Measurements from ENCODE around the gene LPGAT1.
"Not testable (repeated sequence)": the region's sequence is repeated elsewhere in the genome, so short reads cannot be mapped to it uniquely, and the experiment has no call there.

LPGAT1 gene

GRCh38 chr1:211735208-211736170, 95.1 kb downstream of the LPGAT1 start:
- DNase-seq (ENCODE audit: low spot score) = no peak

DNA sequence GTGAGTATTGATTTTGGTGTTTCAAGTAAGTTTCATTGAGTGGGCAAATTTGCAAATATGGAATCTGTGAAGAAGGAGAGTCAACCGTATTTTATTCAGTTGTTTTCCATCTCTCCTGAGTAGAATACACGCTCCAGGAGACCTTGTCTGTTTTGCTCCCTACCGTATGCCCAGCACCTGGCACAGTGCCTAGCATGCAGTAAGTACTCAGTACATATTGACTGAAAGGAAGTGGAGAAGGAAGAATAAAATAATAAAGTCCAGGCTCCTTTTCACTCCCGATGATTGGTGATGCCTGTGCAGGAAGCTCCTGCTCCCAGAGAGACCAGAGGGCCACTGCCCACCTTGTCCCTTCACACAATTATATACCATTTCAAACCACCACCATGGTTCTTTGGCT, 95.8 kb downstream of the LPGAT1 start:
- no peak for DNase-seq (ENCODE audit: low spot score)

DNA sequence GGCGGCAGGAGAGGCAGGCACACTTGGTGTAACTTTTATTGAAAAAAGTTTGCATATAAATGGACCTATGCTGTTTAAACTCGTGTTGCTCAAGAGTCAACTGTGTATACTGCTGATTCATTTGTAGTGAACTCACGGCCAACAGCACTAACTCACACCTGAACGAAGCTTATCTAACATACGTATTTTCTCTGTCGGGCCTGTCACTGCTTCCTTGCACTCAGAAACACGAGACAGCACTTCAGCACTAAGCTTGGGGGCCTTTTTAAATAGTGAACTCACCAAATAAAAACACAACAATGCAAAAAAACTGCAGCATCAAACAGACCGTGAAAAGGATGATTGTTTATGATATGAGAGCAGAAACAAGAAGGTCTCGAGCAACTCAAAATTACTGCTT, 96.2 kb downstream of the LPGAT1 start:
- DNase-seq (ENCODE audit: low spot score) = no peak

GRCh38 chr1:211732293-211732980, 98.1 kb downstream of the LPGAT1 start:
- no peak for DNase-seq (ENCODE audit: low spot score)

DNA sequence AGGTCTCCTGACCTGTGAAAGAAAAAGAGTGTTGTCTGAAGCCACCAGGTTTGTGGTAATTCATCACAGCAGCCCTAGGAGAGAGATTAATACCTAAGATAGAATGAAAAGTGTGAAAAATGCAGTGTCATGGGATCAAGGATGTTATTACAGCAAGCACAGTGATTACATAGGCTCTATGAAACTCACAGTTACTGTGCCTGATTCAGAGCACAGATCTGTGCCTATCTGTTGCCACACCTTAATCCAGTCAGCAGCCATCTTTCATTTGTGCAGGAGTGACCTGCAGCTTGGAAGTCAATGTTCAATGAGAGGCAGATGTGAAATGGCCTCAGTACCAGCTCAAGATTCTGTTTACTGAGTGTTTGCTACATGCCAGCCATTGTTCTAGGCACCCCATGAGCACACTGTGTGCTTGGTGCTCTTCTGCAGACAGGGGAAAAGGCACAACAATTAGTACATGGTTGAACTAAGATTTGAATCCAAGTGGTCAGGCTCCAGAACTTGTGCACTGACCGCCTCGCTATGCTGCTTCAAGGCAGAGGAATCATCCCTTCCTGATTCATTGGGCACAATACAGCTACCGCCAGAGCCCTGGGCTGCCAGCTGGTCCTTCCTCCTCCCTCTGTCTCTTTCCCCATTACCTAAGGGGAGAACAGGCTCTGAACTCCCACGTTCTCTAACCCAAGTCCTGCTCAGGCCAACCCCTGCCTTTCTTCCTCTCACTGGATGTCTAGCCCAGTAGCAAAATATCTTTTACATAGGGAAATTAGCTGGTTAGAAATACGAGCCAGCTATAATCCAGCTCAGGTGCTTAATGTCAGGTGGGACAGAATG, 98.9 kb downstream of the LPGAT1 start:
- DNase-seq (ENCODE audit: low spot score) = no peak

DNA sequence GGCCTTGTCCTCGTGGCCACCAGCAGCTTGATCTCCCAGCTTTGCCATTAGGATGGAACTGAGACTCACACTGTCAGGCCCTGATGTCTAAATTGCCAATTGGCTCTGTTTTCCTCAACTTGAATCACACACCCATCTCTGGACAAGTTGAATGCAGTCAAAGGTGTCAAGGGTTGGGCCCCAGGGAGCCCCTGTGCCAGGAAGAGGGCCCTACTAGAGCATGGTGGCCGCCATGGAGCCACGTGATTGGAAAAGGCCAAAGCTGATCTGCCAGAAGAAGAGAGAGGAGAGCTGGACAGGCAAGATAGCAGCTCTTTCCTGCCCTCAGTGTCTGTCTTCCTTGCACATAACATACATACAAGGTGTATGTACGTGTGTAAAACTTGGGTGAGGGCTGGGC, 100.2 kb downstream of the LPGAT1 start:
- DNase-seq (ENCODE audit: low spot score) = no peak

- no peak for DNase-seq (ENCODE audit: low spot score)
Measured at GRCh38 chr1:211729238-211729637, 101.3 kb downstream of the LPGAT1 start.

DNA sequence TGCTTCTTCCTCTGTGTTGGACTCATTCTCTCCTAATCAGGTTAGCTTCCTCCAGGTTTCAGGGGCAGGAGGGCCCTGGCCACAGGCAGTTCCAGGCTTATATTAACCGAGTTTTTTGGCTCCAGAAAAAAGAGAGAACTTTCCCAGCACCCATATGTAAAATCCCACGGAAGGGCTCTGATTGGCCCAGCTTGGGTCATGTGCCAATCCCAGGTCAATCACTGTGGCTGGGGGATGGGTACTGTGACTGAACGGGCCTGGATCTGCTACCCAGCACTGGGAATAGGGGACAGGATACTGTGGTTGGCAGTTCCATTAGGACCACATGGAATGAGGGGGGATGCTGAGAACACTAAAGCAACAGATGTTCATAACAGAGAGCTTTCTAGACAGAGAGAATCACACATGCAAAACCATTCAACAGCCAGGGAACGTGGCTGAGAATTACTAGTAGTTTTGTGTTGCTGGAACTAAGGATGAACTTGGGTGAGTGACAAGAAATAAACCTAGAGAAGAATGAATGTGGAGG, 104.0 kb downstream of the LPGAT1 start:
- DNase-seq (ENCODE audit: low spot score) = no peak

- DNase-seq (ENCODE audit: low spot score) = no peak
Measured at GRCh38 chr1:211724687-211725196, 105.8 kb downstream of the LPGAT1 start.

- no peak for DNase-seq (ENCODE audit: low spot score)
Measured at GRCh38 chr1:211723273-211723672, 107.3 kb downstream of the LPGAT1 start.

- no peak for DNase-seq (ENCODE audit: low spot score)
Measured at GRCh38 chr1:211722277-211723175, 108.0 kb downstream of the LPGAT1 start.

DNA sequence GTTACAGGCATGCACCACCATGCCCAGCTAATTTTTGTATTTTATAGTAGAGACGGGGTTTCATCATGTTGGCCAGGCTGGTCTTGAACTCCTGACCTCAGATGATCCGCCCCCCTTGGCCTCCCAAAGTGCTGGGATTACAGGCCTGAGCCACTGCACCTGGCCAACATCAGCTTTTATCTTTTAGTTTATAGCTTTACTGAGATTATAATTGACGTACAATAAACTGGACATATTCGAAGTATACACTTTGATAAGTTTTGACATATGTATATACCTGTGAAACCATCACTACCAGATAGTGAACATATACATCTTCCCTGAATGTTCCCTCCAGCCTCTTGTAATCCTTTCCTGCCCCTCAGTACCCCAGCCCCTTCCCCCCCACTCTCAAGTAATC, 114.0 kb downstream of the LPGAT1 start:
- not testable (repeated sequence) for DNase-seq (ENCODE audit: low spot score)

DNA sequence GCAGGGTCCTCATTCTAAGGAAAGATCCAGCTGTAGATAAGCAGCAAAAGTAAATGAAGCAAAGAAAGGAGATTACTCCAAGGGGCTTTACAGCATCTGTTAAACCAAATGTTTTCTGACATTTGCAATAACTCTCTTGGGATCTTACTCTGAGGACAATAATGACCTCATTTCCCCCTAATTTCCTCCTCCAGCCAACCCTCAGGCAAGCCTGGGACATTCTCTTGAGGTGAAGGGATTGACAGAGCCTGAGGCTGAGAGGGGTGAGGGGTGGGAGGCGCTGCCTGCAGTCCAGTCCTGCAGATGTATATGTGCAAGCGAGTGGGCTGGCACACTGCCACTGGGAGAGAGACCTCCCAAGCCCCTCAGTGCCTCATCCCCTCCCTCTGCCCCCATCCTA, 114.6 kb downstream of the LPGAT1 start:
- no peak for DNase-seq (ENCODE audit: low spot score)

GRCh38 chr1:211714154-211714553, 116.4 kb downstream of the LPGAT1 start:
- no peak for DNase-seq (ENCODE audit: low spot score)

DNA sequence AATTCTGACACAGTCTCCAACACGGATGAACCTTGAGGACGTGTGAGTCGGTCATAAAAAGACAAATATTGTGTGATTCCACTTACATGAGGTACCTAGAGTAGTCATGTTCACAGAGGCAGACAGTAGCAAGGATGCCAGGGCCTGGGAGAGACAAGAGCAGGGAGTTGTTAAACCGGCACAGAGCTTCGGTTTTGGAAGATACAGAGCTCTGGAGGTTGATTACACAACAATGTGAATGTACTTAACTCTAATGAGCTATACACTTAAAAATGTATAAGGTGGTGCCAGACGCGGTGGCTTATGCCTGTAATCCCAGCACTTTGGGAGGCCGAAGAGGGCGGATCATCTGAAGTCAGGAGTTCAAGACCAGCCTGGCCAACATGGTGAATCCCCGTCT, 117.3 kb downstream of the LPGAT1 start:
- no peak for DNase-seq (ENCODE audit: low spot score)

DNA sequence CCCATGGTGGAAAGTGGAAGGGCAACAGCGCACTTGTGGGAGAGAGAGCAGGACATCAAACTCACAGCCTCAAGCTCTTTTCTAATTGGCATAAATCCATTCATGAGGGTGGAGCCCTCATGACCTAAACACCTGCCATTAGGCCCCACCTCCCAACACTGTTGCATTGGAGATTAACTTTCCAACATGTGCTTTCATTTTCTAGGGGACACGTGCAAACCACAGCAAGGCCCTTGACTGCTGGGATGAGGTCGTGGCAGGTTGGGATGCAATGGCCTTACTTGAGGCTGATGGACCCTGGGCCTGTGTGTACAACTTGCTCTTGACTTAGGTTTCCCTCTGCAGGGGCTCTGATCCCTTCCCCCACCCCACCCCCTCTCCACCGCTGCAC, 119.3 kb downstream of the LPGAT1 start:
- DNase-seq (ENCODE audit: low spot score) = no peak

- DNase-seq (ENCODE audit: low spot score) = no peak
Measured at GRCh38 chr1:211710566-211711314, 119.8 kb downstream of the LPGAT1 start.

GRCh38 chr1:211708926-211709325, 121.6 kb downstream of the LPGAT1 start:
- no peak for DNase-seq (ENCODE audit: low spot score)

DNA sequence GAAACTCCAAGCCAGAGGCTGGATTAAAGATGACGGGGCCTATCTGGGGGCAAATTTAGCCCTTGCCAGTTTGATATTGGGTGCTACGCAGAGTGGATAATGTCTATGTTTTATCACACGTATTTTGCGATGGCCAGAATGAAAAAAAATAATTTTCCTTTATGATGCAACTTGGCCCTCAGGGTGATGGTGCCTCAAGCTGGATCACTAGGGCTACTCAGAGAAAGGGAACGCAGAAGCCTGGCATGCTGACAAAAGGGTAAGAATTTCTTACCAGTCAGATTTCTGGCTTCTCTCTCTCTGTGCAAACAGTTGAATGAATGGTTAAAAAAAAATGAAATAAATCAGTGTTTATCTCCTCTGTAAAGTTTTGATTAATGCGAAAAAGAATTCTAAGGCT, 122.6 kb downstream of the LPGAT1 start:
- no peak for DNase-seq (ENCODE audit: low spot score)

DNA sequence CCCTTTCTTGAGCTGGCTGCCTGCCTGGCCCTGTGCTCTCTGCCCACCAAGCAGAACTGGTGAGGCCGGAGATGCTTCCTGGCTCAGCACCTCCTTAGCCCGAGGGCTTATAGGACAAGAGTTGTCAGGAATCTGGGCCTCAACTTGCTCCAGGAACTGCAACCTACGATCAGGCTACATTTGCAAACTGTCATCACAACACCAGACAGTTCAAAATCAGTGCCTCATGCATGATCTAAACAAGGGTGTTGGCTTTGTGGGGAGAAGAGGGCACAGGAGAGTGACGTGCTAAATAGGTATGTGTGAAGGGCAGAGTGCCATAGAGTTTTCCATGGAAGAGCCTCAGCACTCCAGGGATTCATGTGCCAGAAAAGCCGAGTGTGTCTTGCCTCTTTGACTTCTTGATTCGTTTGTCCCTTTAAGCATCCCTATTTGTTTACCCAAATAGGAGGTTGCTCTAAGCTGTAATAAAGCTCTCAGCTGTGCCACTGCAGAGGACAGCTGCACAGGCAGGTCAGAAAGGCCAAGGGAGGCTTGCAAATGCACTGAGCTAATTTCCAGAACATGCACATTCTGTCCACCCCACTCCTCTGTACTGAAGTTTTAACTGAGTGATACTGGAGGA, 125.0 kb downstream of the LPGAT1 start:
- DNase-seq (ENCODE audit: low spot score) = no peak

Data from CD4-positive, alpha-beta T cell treated with Interleukin-15 for 4 hours (primary cell).